ENCODE data around the gene CTCFL. TPM values are rescaled to one million over a fixed set of nuclear protein-coding genes. Genes with fewer than 3 reads are reported as not detected.

CTCFL gene
- total and polyA plus RNA-seq, 2 donors (not counting 3 experiments of a cell fraction or from before 2014, with no cell fraction given), result not detected

DNA sequence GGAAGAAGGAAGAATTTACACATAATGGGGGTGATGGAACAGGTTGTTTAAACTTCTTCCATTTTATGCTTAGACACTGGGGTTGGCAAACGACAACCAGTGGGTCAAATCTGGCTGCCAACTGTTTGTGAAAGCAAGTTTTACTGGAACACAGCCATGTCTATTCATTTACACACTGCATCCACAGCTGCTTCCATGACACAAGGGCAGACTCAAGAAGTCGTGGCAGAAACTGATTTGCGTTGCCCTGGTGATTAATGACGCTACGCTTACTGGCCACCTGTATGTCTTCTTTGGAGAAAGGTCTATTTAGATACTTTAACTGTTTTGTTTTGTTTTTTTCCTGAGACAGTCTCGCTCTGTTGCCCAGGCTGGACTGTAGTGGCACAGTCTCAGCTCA lies 19.0 kb downstream of the CTCFL start:
- Histone ChIP-seq H3K9me3 (replicated peaks; ENCODE audit: control insufficient read depth, insufficient read depth, low read length) (no peaks in the 10 kb centered on the region), H3K4me3 (replicated peaks in 1 of 3; ENCODE audit: insufficient read depth in 1 of 3, low read depth in 1 of 3, low read length in 3 of 3) (no peak overlapping the region), H2AFZ (ENCODE audit: low read depth, low read length) (no peak overlapping the region), H4K20me1 (replicated peaks; ENCODE audit: control insufficient read depth, extremely low read depth, insufficient read depth, low read length) (no peaks in the 10 kb centered on the region), H3K36me3 (ENCODE audit: control insufficient read depth in 2 of 2, extremely low read depth in 1 of 2, insufficient read depth in 2 of 2, low read length in 2 of 2) (no peaks in the 10 kb centered on the region), H3K9me1 (replicated peaks; ENCODE audit: control insufficient read depth, extremely low read depth, insufficient read depth, low read length) (no peaks in the 10 kb centered on the region), H3K9ac (replicated peaks; ENCODE audit: extremely low read depth, insufficient read depth, low read length) (no peak overlapping the region), H3K4me2 (ENCODE audit: insufficient read depth, low read length) (no peak overlapping the region), H3K27ac (ENCODE audit: insufficient read depth, low read depth, low read length) (no peak overlapping the region), H3K27me3 (ENCODE audit: control insufficient read depth in 2 of 2, insufficient read depth in 2 of 2, low read length in 2 of 2) (peaks cover 2 to 5% of the 10 kb centered on the region in 2 experiments), H3K4me1 (ENCODE audit: control insufficient read depth, extremely low read depth, insufficient read depth, low read length) (no peaks in the 10 kb centered on the region), H3K79me2 (ENCODE audit: control insufficient read depth, insufficient read depth, low read length) (no peaks in the 10 kb centered on the region)
- CTCF ChIA-PET, result no interaction called here
- POLR2A ChIA-PET, result no interaction called here
- no peak for FAIRE-seq
- BruUV-seq (replicated peaks), result no TSS peak
- intact Hi-C loops (cut with micrococcal nuclease) (no loop called here), dilution Hi-C loops (cut with MboI; ENCODE audit: extremely low pct_ligation_motif_present, low sequenced_read_pairs) (no loop called here)
- no peak for DNase-seq (ENCODE audit: low read depth, low spot score)
- TF ChIP-seq MYC (IDR thresholded peaks at IDR 0.05; ENCODE audit: low read depth, low read length) (no peak), CTCF (IDR thresholded peaks at IDR 0.05; ENCODE audit: extremely low read depth in 1 of 2, insufficient read depth in 1 of 2, low read depth in 1 of 2, low read length in 2 of 2) (no peak), EZH2 (IDR thresholded peaks at IDR 0.05; ENCODE audit: borderline replicate concordance, low read depth, low read length, severe bottlenecking) (no peak), POLR2AphosphoS5 (IDR thresholded peaks at IDR 0.05; ENCODE audit: insufficient read depth, low read depth, low read length) (no peak), JUN (IDR thresholded peaks at IDR 0.05; ENCODE audit: borderline replicate concordance, insufficient read depth, insufficient read length, low read depth) (no peak)

GRCh38 chr20:57504411-57504810 lies 20.5 kb downstream of the CTCFL start:
- no peak for TF ChIP-seq MYC (IDR thresholded peaks at IDR 0.05; ENCODE audit: low read depth, low read length)
- TF ChIP-seq EZH2 (IDR thresholded peaks at IDR 0.05; ENCODE audit: borderline replicate concordance, low read depth, low read length, severe bottlenecking), result no peak
- no peak for TF ChIP-seq FOS (IDR thresholded peaks at IDR 0.05; ENCODE audit: borderline replicate concordance, insufficient read depth, low read length)
- TF ChIP-seq GATA2 (IDR thresholded peaks at IDR 0.05; ENCODE audit: insufficient read depth, insufficient read length, low read depth, low read length), result no peak
- no peak overlapping the region for H3K27ac ChIP-seq (ENCODE audit: insufficient read depth, low read depth, low read length)
- POLR2A ChIA-PET, result no interaction called here
- no peaks in the 10 kb centered on the region for H3K9me3 ChIP-seq (replicated peaks; ENCODE audit: control insufficient read depth, insufficient read depth, low read length)
- no peak overlapping the region for H3K4me2 ChIP-seq (ENCODE audit: insufficient read depth, low read length)
- H2AFZ ChIP-seq (ENCODE audit: low read depth, low read length), result no peak overlapping the region
- no TSS peak for BruUV-seq (replicated peaks)
- no peak overlapping the region for H3K9ac ChIP-seq (replicated peaks; ENCODE audit: extremely low read depth, insufficient read depth, low read length)
- no peak for DNase-seq (ENCODE audit: low read depth, low spot score)
- H3K36me3 ChIP-seq (ENCODE audit: control insufficient read depth in 2 of 2, extremely low read depth in 1 of 2, insufficient read depth in 2 of 2, low read length in 2 of 2), result no peaks in the 10 kb centered on the region
- no peaks in the 10 kb centered on the region for H4K20me1 ChIP-seq (replicated peaks; ENCODE audit: control insufficient read depth, extremely low read depth, insufficient read depth, low read length)
- no peaks in the 10 kb centered on the region for H3K4me1 ChIP-seq (ENCODE audit: control insufficient read depth, extremely low read depth, insufficient read depth, low read length)
- peaks cover 2 to 5% of the 10 kb centered on the region in 2 experiments for H3K27me3 ChIP-seq (ENCODE audit: control insufficient read depth in 2 of 2, insufficient read depth in 2 of 2, low read length in 2 of 2)
- CTCF ChIA-PET, result interaction anchor here (1.5 to 2.2 kb wide), 3 partner anchors 65 to 123 kb away, joined by 4 to 5 read pairs (median 4); no protein-coding TSS in a partner anchor
- H3K4me3 ChIP-seq (replicated peaks in 1 of 3; ENCODE audit: insufficient read depth in 1 of 3, low read depth in 1 of 3, low read length in 3 of 3), result no peak overlapping the region
- H3K79me2 ChIP-seq (ENCODE audit: control insufficient read depth, insufficient read depth, low read length), result no peaks in the 10 kb centered on the region
- FAIRE-seq, result no peak
- dilution Hi-C loops (cut with MboI; ENCODE audit: extremely low pct_ligation_motif_present, low sequenced_read_pairs), result no loop called here
- intact Hi-C loops (cut with micrococcal nuclease), result no loop called here
- no peaks in the 10 kb centered on the region for H3K9me1 ChIP-seq (replicated peaks; ENCODE audit: control insufficient read depth, extremely low read depth, insufficient read depth, low read length)

All from endothelial cell of umbilical vein (primary cell).